Skeletal muscle satellite cell (primary cell): ENCODE results near the gene SSX4. TPM values are rescaled to one million over a fixed set of nuclear protein-coding genes. Genes with fewer than 3 reads are reported as not detected.
"Not testable (repeated sequence)": the region's sequence is repeated elsewhere in the genome, so short reads cannot be mapped to it uniquely, and the experiment has no call there.

Experiments
- H3K27me3 ChIP-seq: 2 replicates; pipeline ENCODE4 v1.7.0; 2013; ENCODE audit warnings: low read length; ENCODE audit not compliant: control insufficient read depth, insufficient read depth
- H3K36me3 ChIP-seq: 2 replicates; pipeline ENCODE4 v1.7.0; 2013; ENCODE audit warnings: mild to moderate bottlenecking, control low read depth, low read length; ENCODE audit not compliant: insufficient read depth
- H3K4me1 ChIP-seq: 2 replicates; pipeline ENCODE4 v1.7.0; 2013; ENCODE audit warnings: low read length; ENCODE audit not compliant: control insufficient read depth, insufficient read depth
- H3K4me2 ChIP-seq: 2 replicates; pipeline ENCODE4 v1.7.0; 2013; ENCODE audit warnings: mild to moderate bottlenecking, low read length
- H3K4me3 ChIP-seq: 2 replicates; pipeline ENCODE4 v1.7.0; 2013; ENCODE audit warnings: low read length
- H3K9ac ChIP-seq: 2 replicates; pipeline ENCODE4 v1.7.0; 2013; ENCODE audit warnings: mild to moderate bottlenecking, low read depth, low read length, moderate library complexity
- H3K9me3 ChIP-seq: replicated peaks from 2 replicates; pipeline ENCODE4 v1.7.0; 2013; ENCODE audit warnings: mild to moderate bottlenecking, control low read depth, low read length
- small RNA-seq: library from RNA; depleted of rRNA; stranded (forward); fragments of <200 nt; gene quantifications from one replicate; pipeline ENCODE3, GENCODE V24; 2012

The SSX4 gene

GRCh38 chrX:48429606-48430005 lies 46.3 kb downstream of the SSX4 start:
- H3K36me3 ChIP-seq, H3K4me1 ChIP-seq, H3K9ac ChIP-seq, H3K4me3 ChIP-seq, H3K4me2 ChIP-seq, H3K27me3 ChIP-seq, H3K9me3 ChIP-seq: not testable (repeated sequence)

GRCh38 chrX:48430166-48430565 lies 46.8 kb downstream of the SSX4 start:
- H3K36me3 ChIP-seq, H3K4me3 ChIP-seq, H3K4me2 ChIP-seq: not testable (repeated sequence)

GRCh38 chrX:48433713-48434112 lies 50.4 kb downstream of the SSX4 start:
- H3K4me2 ChIP-seq, H3K4me1 ChIP-seq, H3K9ac ChIP-seq, H3K4me3 ChIP-seq, H3K27me3 ChIP-seq, H3K9me3 ChIP-seq, H3K36me3 ChIP-seq: not testable (repeated sequence)

More at GRCh38 chrX:48430166-48430565, 46.8 kb downstream of the SSX4 start:
- not testable (repeated sequence) for H3K9ac ChIP-seq, H3K27me3 ChIP-seq, H3K4me1 ChIP-seq, H3K9me3 ChIP-seq

Small RNA genes within 50 kb of the gene (small RNA-seq; reads per million reads assigned to genes)
- gene AL606490.4 (not detected), gene AL606490.7 (not detected), gene AL606490.9 (not detected)
